Ovary (tissue), 9 donors: ENCODE results near the gene CLDN4. TPM values are rescaled to one million over a fixed set of nuclear protein-coding genes. Genes with fewer than 3 reads are reported as not detected.

Experiments used
- DNase-seq, 5 donors: peaks; one replicate each; pipeline ENCODE4 v3.0.0-alpha.2; 2019 to 2020
- H3K27ac ChIP-seq, 2 donors: fragments of 200-600 bp; one replicate each; pipeline versions ENCODE4 v1.5.1 to v1.8.0; 2019 to 2022
- H3K27me3 ChIP-seq: fragments of 200-600 bp; one replicate; pipeline ENCODE4 v1.8.0; 2022
- H3K36me3 ChIP-seq: fragments of 200-600 bp; sonication (generic); one replicate; pipeline ENCODE4 v1.5.1; 2019
- H3K4me1 ChIP-seq: one replicate; pipeline ENCODE4 v1.8.1; 2013; ENCODE audit warnings: mild to moderate bottlenecking, moderate library complexity; ENCODE audit not compliant: insufficient read depth
- H3K4me3 ChIP-seq: fragments of 200-600 bp; sonication (generic); one replicate; pipeline ENCODE4 v1.5.1; 2017
- H3K9me3 ChIP-seq, 2 donors: fragments of 200-600 bp in 1 of 2; sonication (generic) in 1 of 2; one replicate each; pipeline versions ENCODE4 v1.5.1 to v1.8.1; 2013 to 2019; ENCODE audit warnings: mild to moderate bottlenecking in 1 of 2, moderate library complexity in 1 of 2
- EP300 ChIP-seq: sonication (generic); formaldehyde crosslinking; IDR thresholded peaks from one replicate; pipeline ENCODE4 v1.6.1; 2017; ENCODE audit warnings: antibody characterized with exemption
- POLR2A ChIP-seq: fragments of 450-650 bp; IDR thresholded peaks from one replicate; pipeline ENCODE4 v1.6.1; 2017; ENCODE audit warnings: antibody characterized with exemption, mild to moderate bottlenecking, moderate library complexity
- WGBS, 3 donors: extraction: QIAGEN DNeasy Blood & Tissue Kit in 1 of 3; methylation state at CpG; one replicate each; pipeline versions ENCODE4 v1.1.5 to v1.1.7; 2013 to 2017; 5-methylcytosine and 5-hydroxymethylcytosine counted together
- intact Hi-C, 4 donors: fragments of 100-400 bp; cut with DNase I; formaldehyde crosslinking; loops; one replicate each; pipeline versions ENCODE4 v1.11.0 to v1.15.1; 2022 to 2023
- polyA plus RNA-seq, 2 donors: library from polyadenylated mRNA; stranded (reverse); fragments of 200-250 nt in 1 of 2; fragments of 350-450 nt in 1 of 2; fragmentation: Illumina TruSeq in 1 of 2; extraction: RNeasy Lipid Tissue Mini Kit (QIAGEN cat#74804) in 1 of 2; gene quantifications; one replicate each; pipeline ENCODE4 v1.2.3, GENCODE V29; 2013 to 2014
- total RNA-seq, 7 donors: library from RNA; depleted of rRNA in 2 of 7; stranded (reverse); fragments of >200 nt in 2 of 7; fragmentation: NEBNext Ultra II Directional in 3 of 7; extraction: Animal tissue kit (Norgen Biotek cat#: 25700) in 3 of 7; gene quantifications; one replicate each; pipeline versions ENCODE4 v1.1.0 to v1.2.4, GENCODE V29; 2016 to 2023
- TF ChIP-seq, protein P1 (sequence below), 3 donors: fragments of 450-650 bp in 2 of 3; fragments of 200-600 bp in 1 of 3; IDR thresholded peaks; one replicate each; pipeline versions ENCODE4 v1.5.1 to v1.8.0; 2016 to 2022; ENCODE audit warnings: antibody characterized with exemption in 3 of 3, mild to moderate bottlenecking in 1 of 3
- donor health status: DM: no; HTN: no; CAD: no; lungs with moderate emphysema.
- donor health status: DM: no; HTN: no; CAD: no.
- donor health status: Bipolar disorder and iron deficiency.
- donor health status: DM: yes; HTN: yes; CAD: no.
- donor health status: DM: no; HTN: no; CAD: no.
- donor health status: DM: yes; HTN: yes; CAD: no.

CLDN4 gene
- total and polyA plus RNA-seq, 9 donors: 0.27 to 240 (median 6.6) TPM; not detected in 1

DNA sequence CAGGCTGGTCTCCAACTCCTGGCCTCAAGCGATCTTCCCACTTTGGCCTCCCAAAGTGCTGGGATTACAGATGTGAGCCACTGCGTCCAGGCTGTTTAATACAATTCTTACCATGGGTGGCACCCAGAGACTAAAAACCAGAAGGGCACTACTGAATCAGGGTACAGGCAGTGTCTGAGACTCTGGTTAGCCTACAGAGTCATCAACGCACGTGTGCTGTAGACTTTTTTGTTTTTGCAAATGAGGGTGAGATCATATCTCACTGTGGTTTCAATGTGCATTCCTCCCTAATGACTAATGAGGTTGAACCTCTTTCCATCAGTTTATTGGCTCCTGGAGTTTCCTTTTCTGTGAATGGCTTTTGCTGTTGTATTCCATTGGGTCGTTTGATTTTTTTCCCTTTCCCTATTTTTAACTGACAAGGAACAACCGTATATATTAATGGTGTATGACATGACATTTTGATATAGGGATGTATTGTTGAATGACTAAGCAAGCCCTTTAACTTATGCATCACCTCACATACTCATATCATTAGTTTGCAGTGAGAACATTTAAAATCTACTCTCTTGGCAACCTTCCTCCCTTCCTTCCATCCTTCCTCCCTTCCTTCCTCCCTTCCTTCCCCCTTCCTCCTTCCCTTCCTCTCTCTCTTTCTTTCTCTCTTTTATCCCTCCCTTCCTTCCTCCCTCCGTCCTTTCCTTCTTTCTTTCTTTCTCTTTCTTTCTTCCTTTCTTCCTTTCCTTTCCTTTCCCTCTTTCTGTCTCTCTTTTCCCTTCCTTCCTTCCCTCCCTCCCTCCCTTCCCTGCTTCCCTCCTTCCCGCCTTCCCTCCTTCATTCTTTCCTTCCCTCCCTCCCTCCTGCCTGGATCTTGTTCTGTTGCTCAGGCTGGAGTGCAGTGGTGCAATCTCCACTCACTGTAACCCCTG, 20.9 kb downstream of the CLDN4 start:
- intact Hi-C loops: loop anchor here (10.0 kb wide), 3 partner anchors 107 to 247 kb away; partner anchors contain the start of gene ABHD11 (in 1 of the 4)
- no peak for DNase-seq
- H3K27ac ChIP-seq: no peak overlapping the region

DNA sequence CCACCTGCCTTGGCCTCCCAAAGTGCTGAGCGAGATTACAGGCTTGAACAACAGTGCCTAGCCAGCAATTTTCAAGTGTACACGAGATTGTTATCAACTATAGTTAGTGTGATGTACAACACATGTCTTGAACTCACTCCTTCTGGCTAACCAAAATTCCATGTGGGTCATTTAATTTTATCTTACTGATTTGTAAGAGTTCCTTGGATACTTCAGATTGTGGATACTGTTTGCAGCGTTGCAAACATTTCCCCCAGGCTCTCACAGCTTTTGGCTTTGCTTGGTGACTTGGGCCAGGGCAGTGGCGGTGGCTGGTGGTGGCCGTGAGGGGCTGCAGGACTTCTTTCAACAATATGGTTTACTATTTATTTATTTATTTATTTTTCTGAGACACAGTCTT, 21.7 kb downstream of the CLDN4 start:
- Histone ChIP-seq H3K9me3 (no peaks in the 10 kb centered on the region), H3K36me3 (no peaks in the 10 kb centered on the region), H3K27me3 (no peaks in the 10 kb centered on the region), H3K4me1 (no peaks in the 10 kb centered on the region), H3K27ac (no peak overlapping the region), H3K4me3 (no peak overlapping the region)
- intact Hi-C loops: loop anchor here (10.0 kb wide), 3 partner anchors 108 to 248 kb away; partner anchors contain the start of gene ABHD11 (in 1 of the 4)
- TF ChIP-seq EP300 (no peak), POLR2A (no peak)
- TF ChIP-seq, protein P1, sequence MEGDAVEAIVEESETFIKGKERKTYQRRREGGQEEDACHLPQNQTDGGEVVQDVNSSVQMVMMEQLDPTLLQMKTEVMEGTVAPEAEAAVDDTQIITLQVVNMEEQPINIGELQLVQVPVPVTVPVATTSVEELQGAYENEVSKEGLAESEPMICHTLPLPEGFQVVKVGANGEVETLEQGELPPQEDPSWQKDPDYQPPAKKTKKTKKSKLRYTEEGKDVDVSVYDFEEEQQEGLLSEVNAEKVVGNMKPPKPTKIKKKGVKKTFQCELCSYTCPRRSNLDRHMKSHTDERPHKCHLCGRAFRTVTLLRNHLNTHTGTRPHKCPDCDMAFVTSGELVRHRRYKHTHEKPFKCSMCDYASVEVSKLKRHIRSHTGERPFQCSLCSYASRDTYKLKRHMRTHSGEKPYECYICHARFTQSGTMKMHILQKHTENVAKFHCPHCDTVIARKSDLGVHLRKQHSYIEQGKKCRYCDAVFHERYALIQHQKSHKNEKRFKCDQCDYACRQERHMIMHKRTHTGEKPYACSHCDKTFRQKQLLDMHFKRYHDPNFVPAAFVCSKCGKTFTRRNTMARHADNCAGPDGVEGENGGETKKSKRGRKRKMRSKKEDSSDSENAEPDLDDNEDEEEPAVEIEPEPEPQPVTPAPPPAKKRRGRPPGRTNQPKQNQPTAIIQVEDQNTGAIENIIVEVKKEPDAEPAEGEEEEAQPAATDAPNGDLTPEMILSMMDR (IDR thresholded peaks at IDR 0.05): no peak
- 62 to 67% (median 64%) methylated on average over 5 of the region's 5 CpGs for WGBS, 3 donors
- no peak for DNase-seq

More for the DNA sequence above, 20.9 kb downstream of the CLDN4 start:
- Histone ChIP-seq H3K27me3 (no peaks in the 10 kb centered on the region), H3K4me3 (no peak overlapping the region), H3K9me3 (no peaks in the 10 kb centered on the region), H3K4me1 (no peaks in the 10 kb centered on the region), H3K36me3 (no peaks in the 10 kb centered on the region)
- TF ChIP-seq, protein P1 (IDR thresholded peaks at IDR 0.05): no peak
- TF ChIP-seq POLR2A (no peak), EP300 (no peak)
- 21 to 26% (median 25%) methylated on average over 8 of the region's 8 CpGs for WGBS, 3 donors

DNA sequence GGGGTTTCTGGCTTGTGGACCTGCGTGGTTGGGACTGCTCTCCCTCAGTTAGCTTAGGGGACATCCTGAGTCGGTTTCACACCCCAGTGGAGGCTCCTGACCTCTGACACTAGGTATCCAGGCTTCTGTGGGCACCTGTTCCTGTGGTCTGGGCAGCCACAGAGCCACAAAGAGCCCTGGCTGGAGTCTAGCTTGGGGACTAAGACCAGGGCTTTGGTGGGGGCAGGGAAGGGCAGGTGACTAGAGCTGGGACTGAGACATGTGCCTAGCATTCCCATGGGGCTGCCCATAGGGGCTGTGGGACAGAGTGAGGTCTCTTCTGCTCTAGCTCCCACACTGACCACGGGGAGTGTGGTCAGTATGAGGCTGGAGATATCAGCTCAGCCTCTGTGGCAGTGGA, 26.1 kb downstream of the CLDN4 start:
- no peaks in the 10 kb centered on the region for H3K27me3 ChIP-seq
- 58 to 63% (median 61%) methylated on average over 3 of the region's 3 CpGs for WGBS, 3 donors
- H3K27ac ChIP-seq: no peak overlapping the region
- no peaks in the 10 kb centered on the region for H3K36me3 ChIP-seq
- H3K4me1 ChIP-seq: no peaks in the 10 kb centered on the region
- no peak for DNase-seq
- intact Hi-C loops: loop anchor here (5.0 to 10.0 kb wide), 4 partner anchors 112 to 252 kb away; partner anchors contain the start of gene ABHD11 (in 1 of the 4)
- TF ChIP-seq, protein P1 (IDR thresholded peaks at IDR 0.05): no peak
- no peak for TF ChIP-seq POLR2A
- no peak for TF ChIP-seq EP300
- no peaks in the 10 kb centered on the region for H3K9me3 ChIP-seq
- H3K4me3 ChIP-seq: no peak overlapping the region

DNA sequence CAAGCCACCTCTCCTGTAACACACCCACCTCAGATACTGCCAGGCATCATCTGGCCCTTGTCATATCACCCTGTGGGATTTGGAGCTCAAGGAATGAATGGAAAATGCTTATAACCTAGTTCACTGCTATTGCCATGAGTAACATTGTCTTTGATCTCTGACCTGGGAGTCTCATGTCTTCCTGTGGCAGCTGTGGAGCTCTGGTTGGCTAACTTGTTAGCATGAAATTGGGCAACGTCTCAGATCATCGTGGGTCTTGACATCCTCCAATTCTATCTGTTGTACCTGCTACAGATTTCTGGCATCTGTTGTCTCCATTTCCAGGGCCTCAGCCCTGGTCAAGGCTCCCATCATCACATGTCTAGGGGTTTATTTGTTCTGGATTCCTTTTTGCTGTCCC, 28.0 kb downstream of the CLDN4 start:
- TF ChIP-seq EP300 (no peak), POLR2A (no peak)
- TF ChIP-seq, protein P1 (IDR thresholded peaks at IDR 0.05): no peak
- intact Hi-C loops: loop anchor here (5.0 to 10.0 kb wide), 4 partner anchors 114 to 254 kb away; partner anchors contain the start of gene ABHD11 (in 1 of the 4)
- WGBS, 3 donors: 55 to 82% (median 66%) methylated on average over 2 of the region's 2 CpGs
- no peak overlapping the region for H3K27ac ChIP-seq
- H3K27me3 ChIP-seq: no peaks in the 10 kb centered on the region
- no peaks in the 10 kb centered on the region for H3K36me3 ChIP-seq
- no peaks in the 10 kb centered on the region for H3K9me3 ChIP-seq
- no peak overlapping the region for H3K4me3 ChIP-seq
- H3K4me1 ChIP-seq: no peaks in the 10 kb centered on the region
- no peak for DNase-seq
